Endodermal cell (in vitro differentiated cells): ENCODE measurements around the gene IGFBP5. TPM values are rescaled to one million over a fixed set of nuclear protein-coding genes. Genes with fewer than 3 reads are reported as not detected.

Experiments
- DNase-seq: peaks from one replicate; pipeline ENCODE4 v3.0.0-alpha.2; 2017
- H3K27ac ChIP-seq: 2 replicates; pipeline ENCODE4 v1.5.1; 2013; ENCODE audit warnings: mild to moderate bottlenecking, low read depth, low read length, moderate library complexity
- H3K27me3 ChIP-seq: 2 replicates; pipeline ENCODE4 v1.6.1; 2013; ENCODE audit warnings: mild to moderate bottlenecking, low read length, moderate library complexity; ENCODE audit not compliant: insufficient read depth, control insufficient read depth, poor library complexity, severe bottlenecking
- H3K36me3 ChIP-seq: 2 replicates; pipeline ENCODE4 v1.7.0; 2013; ENCODE audit warnings: mild to moderate bottlenecking, low read length, moderate library complexity; ENCODE audit not compliant: control insufficient read depth, insufficient read depth
- H3K4me1 ChIP-seq: one replicate; pipeline ENCODE4 v1.7.0; 2013; ENCODE audit warnings: low read length; ENCODE audit not compliant: control insufficient read depth, insufficient read depth
- H3K4me3 ChIP-seq: 2 replicates; pipeline ENCODE4 v1.5.1; 2013; ENCODE audit warnings: mild to moderate bottlenecking, low read length, moderate library complexity
- H3K9ac ChIP-seq: 2 replicates; pipeline ENCODE4 v1.6.1; 2013; ENCODE audit warnings: mild to moderate bottlenecking, low read length, moderate library complexity; ENCODE audit not compliant: poor library complexity, severe bottlenecking; ENCODE audit errors: extremely low read depth
- H3K9me3 ChIP-seq: 2 replicates; pipeline ENCODE4 v1.6.1; 2013; ENCODE audit warnings: mild to moderate bottlenecking, low read length, moderate library complexity; ENCODE audit not compliant: control insufficient read depth
- H3K27ac Mint-ChIP-seq: 2 replicates; pipeline ENCODE4 v1.8.0; 2020; ENCODE audit warnings: mixed read lengths
- H3K27me3 Mint-ChIP-seq: 2 replicates; pipeline ENCODE4 v1.8.0; 2021; ENCODE audit warnings: mild to moderate bottlenecking, mixed read lengths; ENCODE audit not compliant: insufficient read depth
- H3K36me3 Mint-ChIP-seq: 2 replicates; pipeline ENCODE4 v1.8.0; 2020; ENCODE audit warnings: low read depth, mixed read lengths
- H3K4me1 Mint-ChIP-seq: 2 replicates; pipeline ENCODE4 v1.8.0; 2020; ENCODE audit warnings: mixed read lengths
- H3K4me3 Mint-ChIP-seq: 2 replicates; pipeline ENCODE4 v1.8.0; 2020; ENCODE audit warnings: mild to moderate bottlenecking, moderate library complexity, mixed read lengths
- H3K9me3 Mint-ChIP-seq: 2 replicates; pipeline ENCODE4 v1.8.0; 2020; ENCODE audit warnings: mild to moderate bottlenecking, mixed read lengths
- CTCF ChIP-seq: fragments of 200-600 bp; sonication (generic); conservative IDR thresholded peaks from 2 replicates; pipeline ENCODE4 v1.5.0; 2021; ENCODE audit warnings: antibody characterized with exemption, mild to moderate bottlenecking
- WGBS, 2 experiments: methylation state at CpG; one replicate each; pipeline versions ENCODE4 v1.1.5 to v1.1.7; 2013; ENCODE audit warnings: missing lambda C conversion rate in 2 of 2, mixed read lengths in 1 of 2; ENCODE audit not compliant: insufficient coverage in 1 of 2, insufficient read length in 1 of 2; 5-methylcytosine and 5-hydroxymethylcytosine counted together
- long read RNA-seq, 4 experiments: library from polyadenylated mRNA in 2 of 4; library from RNA in 1 of 4; library from capped mRNA in 1 of 4; stranded (forward) in 3 of 4; unstranded in 1 of 4; transcript quantifications; one replicate each; pipeline ENCODE4 v2.0.0, GENCODE V29; 2020 to 2021; ENCODE audit warnings: inconsistent platforms in 1 of 4
- polyA plus RNA-seq, 2 experiments: library from polyadenylated mRNA; stranded (reverse); fragments of 50-300 nt; gene quantifications; one replicate each; pipeline ENCODE4 v1.2.3, GENCODE V29; 2013
- total RNA-seq, 2 donors: library from RNA; stranded (reverse); fragmentation: NEBNext Ultra II Directional in 1 of 2; extraction: Animal tissue kit (Norgen Biotek cat#: 25700) in 1 of 2; gene quantifications; 2 replicates in 1 of 2; 3 replicates in 1 of 2; pipeline ENCODE4 v1.2.1, GENCODE V29; 2021

Gene IGFBP5, protein sequence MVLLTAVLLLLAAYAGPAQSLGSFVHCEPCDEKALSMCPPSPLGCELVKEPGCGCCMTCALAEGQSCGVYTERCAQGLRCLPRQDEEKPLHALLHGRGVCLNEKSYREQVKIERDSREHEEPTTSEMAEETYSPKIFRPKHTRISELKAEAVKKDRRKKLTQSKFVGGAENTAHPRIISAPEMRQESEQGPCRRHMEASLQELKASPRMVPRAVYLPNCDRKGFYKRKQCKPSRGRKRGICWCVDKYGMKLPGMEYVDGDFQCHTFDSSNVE
- total RNA-seq, result 1 to 10 TPM; 3.6 to 8.9 TPM
- polyA plus RNA-seq (2013, experiment 1 of 2), result 215 TPM
- polyA plus RNA-seq (2013, experiment 2 of 2), result 246 TPM
- long read RNA-seq, experiment 1, full-length matches to known transcripts, result 1 of 4 reads
- long read RNA-seq, experiment 1, partial matches to known transcripts, result 0 of 4 reads
- long read RNA-seq, experiment 1, other reads (novel, unspliced or antisense), result 3 of 4 reads
- long read RNA-seq, experiment 2, full-length matches to known transcripts, result 3 of 8 reads
- long read RNA-seq, experiment 2, partial matches to known transcripts, result 1 of 8 reads
- long read RNA-seq, experiment 2, other reads (novel, unspliced or antisense), result 4 of 8 reads
- long read RNA-seq, experiment 3, partial matches to known transcripts, result 0 of 3 reads
- long read RNA-seq, experiment 3, other reads (novel, unspliced or antisense), result 3 of 3 reads
- long read RNA-seq, experiment 4, partial matches to known transcripts, result 1 of 2 reads
- long read RNA-seq, experiment 4, other reads (novel, unspliced or antisense), result 1 of 2 reads

DNA sequence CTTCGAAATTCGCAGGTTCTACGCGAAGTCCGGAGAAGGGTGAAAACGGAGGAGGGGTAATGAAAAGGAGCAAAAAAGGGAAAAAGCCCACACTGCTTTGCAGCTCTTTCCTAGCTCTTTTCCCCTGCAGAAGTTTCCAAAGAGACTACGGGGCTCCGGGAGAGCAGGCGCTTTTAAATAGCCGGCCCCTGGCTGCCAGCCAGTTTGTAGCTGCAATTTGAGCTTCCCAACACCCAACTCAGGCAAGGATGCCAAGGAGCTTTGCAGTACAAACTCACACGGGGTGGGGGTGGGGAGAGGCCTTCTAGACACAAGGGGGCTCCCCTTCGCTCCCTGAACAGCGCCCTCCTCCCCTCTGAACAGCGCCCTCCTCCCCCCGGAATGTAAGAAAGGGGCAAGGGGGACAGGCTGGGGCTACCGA is at the start of gene IGFBP5:
Gene IGFBP5, minus strand, starts transcription at position 149 of the 421 bp plus-strand sequence. CDS start 774 bp downstream, outside the sequence.
- no peaks in the 10 kb centered on the region for H3K9me3 ChIP-seq
- peak within 1 kb of the TSS; percentile 68 for H3K9ac ChIP-seq
- peak; percentile 49 for TF ChIP-seq CTCF
- H3K9me3 Mint-ChIP-seq, result no peaks in the 10 kb centered on the region
- no peak within 1 kb of the TSS for H3K27ac Mint-ChIP-seq
- peaks cover 65% of the 10 kb centered on the region for H3K27me3 Mint-ChIP-seq
- H3K4me3 Mint-ChIP-seq, result peak within 1 kb of the TSS; percentile 58
- H3K4me1 Mint-ChIP-seq, result peaks cover 30% of the 10 kb centered on the region
- WGBS, 2 experiments, result 8 to 13% methylated on average over 3 to 12 of the region's 16 CpGs
- no peaks in the 10 kb centered on the region for H3K36me3 ChIP-seq
- peak within 1 kb of the TSS; percentile 76 for H3K4me3 ChIP-seq
- no peaks in the 10 kb centered on the region for H3K36me3 Mint-ChIP-seq
- H3K4me1 ChIP-seq, result no peaks in the 10 kb centered on the region
- peak; percentile 88 for DNase-seq
- peak within 1 kb of the TSS; percentile 49 for H3K27ac ChIP-seq
- H3K27me3 ChIP-seq, result peaks cover 31% of the 10 kb centered on the region

DNA sequence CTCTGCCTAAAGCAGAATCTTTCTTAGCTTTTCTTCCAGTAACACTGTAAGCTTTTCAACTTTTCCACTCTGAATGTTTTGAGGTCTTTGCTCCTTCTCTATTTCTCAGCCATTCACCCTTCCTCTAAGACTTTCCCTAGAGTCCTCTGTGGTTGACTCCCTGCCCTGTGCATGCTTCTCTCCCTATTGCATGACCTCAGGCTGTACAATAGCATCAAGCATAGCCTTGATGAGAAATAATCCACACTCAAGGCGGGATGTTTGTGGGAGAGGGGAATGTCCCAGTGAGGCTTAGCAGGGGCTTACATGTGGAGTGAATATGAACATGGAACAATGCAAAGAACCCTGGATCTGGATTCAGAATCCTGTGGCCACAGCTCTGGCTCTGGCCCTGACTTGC is 48.4 kb upstream of the IGFBP5 start:
- no peaks in the 10 kb centered on the region for H3K36me3 Mint-ChIP-seq
- Histone ChIP-seq H3K4me1 (peaks cover 4% of the 10 kb centered on the region), H3K27ac (no peak overlapping the region), H3K36me3 (no peaks in the 10 kb centered on the region), H3K9ac (no peak overlapping the region), H3K4me3 (no peak overlapping the region), H3K9me3 (peaks cover 3% of the 10 kb centered on the region), H3K27me3 (no peaks in the 10 kb centered on the region)
- H3K27ac Mint-ChIP-seq, result no peak overlapping the region
- peaks cover 4% of the 10 kb centered on the region for H3K4me1 Mint-ChIP-seq
- no peak for TF ChIP-seq CTCF
- DNase-seq, result no peak
- no peak overlapping the region for H3K4me3 Mint-ChIP-seq
- H3K27me3 Mint-ChIP-seq, result peaks cover 26% of the 10 kb centered on the region
- peaks cover 16% of the 10 kb centered on the region for H3K9me3 Mint-ChIP-seq
- 72% methylated on average over 1 of the region's 1 CpG; no CpG with 5 or more reads in 1 of the 2 experiments for WGBS, 2 experiments

DNA sequence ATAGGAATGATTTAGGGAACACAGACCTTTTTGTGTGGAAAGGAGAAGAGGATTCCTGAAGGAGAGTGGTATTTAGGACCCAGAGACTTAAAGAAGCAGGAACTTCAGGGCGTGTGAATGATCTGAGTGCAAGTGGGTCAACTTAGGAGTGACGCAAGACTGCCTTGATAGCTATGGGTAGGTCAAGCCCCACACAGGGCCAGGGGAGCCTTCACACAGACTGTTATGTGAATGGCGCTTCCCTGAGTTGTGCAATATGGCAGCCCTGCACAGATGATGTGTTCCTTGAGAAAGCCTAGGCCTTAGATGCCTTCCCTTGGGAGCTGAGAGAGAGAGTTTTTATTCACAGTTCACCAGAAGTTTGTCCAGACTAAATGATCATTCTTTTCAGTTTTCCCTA is 47.1 kb upstream of the IGFBP5 start:
- 81 to 89% methylated on average over 3 of the region's 3 CpGs for WGBS, 2 experiments
- Histone ChIP-seq H3K4me1 (peaks cover 14% of the 10 kb centered on the region), H3K9ac (no peak overlapping the region), H3K9me3 (no peaks in the 10 kb centered on the region), H3K4me3 (no peak overlapping the region), H3K27ac (no peak overlapping the region), H3K36me3 (no peaks in the 10 kb centered on the region), H3K27me3 (no peaks in the 10 kb centered on the region)
- no peak for DNase-seq
- H3K4me3 Mint-ChIP-seq, result no peak overlapping the region
- peaks cover 16% of the 10 kb centered on the region for H3K4me1 Mint-ChIP-seq
- peaks cover 13% of the 10 kb centered on the region for H3K27me3 Mint-ChIP-seq
- no peak for TF ChIP-seq CTCF
- no peak overlapping the region for H3K27ac Mint-ChIP-seq
- no peaks in the 10 kb centered on the region for H3K36me3 Mint-ChIP-seq
- H3K9me3 Mint-ChIP-seq, result peaks cover 7% of the 10 kb centered on the region
